Endothelial cell of umbilical vein (primary cell): Measurements from ENCODE around the gene HBS1L. TPM values are rescaled to one million over a fixed set of nuclear protein-coding genes. Genes with fewer than 3 reads are reported as not detected.

Source experiments
- BruUV-seq: library from RNA; stranded (reverse); fragments of 400-500 nt; replicated peaks from 2 replicates; lab custom pipeline; 2021; lab: Mats Ljungman, UMichigan
- CTCF ChIA-PET: fragments of 300-600, 350-600 bp; sonication (Branson Sonifier 250); formaldehyde crosslinking; loops from one replicate; lab custom pipeline; 2021; ENCODE audit warnings: antibody characterized with exemption, inconsistent platforms; lab: Charles Lee
- POLR2A ChIA-PET: fragments of 300-600, 350-600 bp; sonication (Branson Sonifier 250); formaldehyde crosslinking; loops from one replicate; lab custom pipeline; 2021; ENCODE audit warnings: antibody characterized with exemption, inconsistent platforms; lab: Charles Lee
- DNase-seq: peaks from one replicate; pipeline ENCODE4 v3.0.0-alpha.2; 2011; ENCODE audit warnings: low read depth, low spot score
- FAIRE-seq: peaks from 2 replicates; lab custom pipeline; 2011; peaks lifted over from hg19 to GRCh38; lab: Jason Lieb, UNC
- H2AFZ ChIP-seq: 2 replicates; pipeline ENCODE4 v1.6.0; 2012; ENCODE audit warnings: low read depth, low read length, control low read depth, inconsistent platforms
- H3K27ac ChIP-seq: 2 replicates; pipeline ENCODE4 v1.5.1; 2011; ENCODE audit warnings: low read depth, mild to moderate bottlenecking, control low read depth, low read length, moderate library complexity; ENCODE audit not compliant: insufficient read depth
- H3K27me3 ChIP-seq, 2 experiments: 2 replicates each; pipeline versions ENCODE4 v1.6.0 to v1.6.1; 2011; ENCODE audit warnings: low read length in 2 of 2, mixed read lengths in 1 of 2; ENCODE audit not compliant: control insufficient read depth in 2 of 2, insufficient read depth in 2 of 2
- H3K36me3 ChIP-seq, 2 experiments: 2 replicates in 1 of 2; 3 replicates in 1 of 2; pipeline ENCODE4 v1.5.1; 2011; ENCODE audit warnings: low read length in 2 of 2, mild to moderate bottlenecking in 1 of 2, moderate library complexity in 1 of 2; ENCODE audit not compliant: control insufficient read depth in 2 of 2, insufficient read depth in 2 of 2; ENCODE audit errors: extremely low read depth in 1 of 2
- H3K4me1 ChIP-seq: 3 replicates; pipeline ENCODE4 v1.5.1; 2011; ENCODE audit warnings: mild to moderate bottlenecking, low read length; ENCODE audit not compliant: control insufficient read depth, insufficient read depth; ENCODE audit errors: extremely low read depth
- H3K4me2 ChIP-seq: 2 replicates; pipeline ENCODE4 v1.6.1; 2011; ENCODE audit warnings: low read length, control low read depth, mixed read lengths; ENCODE audit not compliant: insufficient read depth
- H3K4me3 ChIP-seq, 3 experiments: fragments of 200-600 bp in 1 of 3; sonication (generic), shearing (Covaris generic) in 1 of 3; replicated peaks in 1 of 3; 2 replicates each; pipeline ENCODE4 v1.5.1; 2011 to 2016; ENCODE audit warnings: control low read depth in 3 of 3, low read length in 3 of 3, mild to moderate bottlenecking in 2 of 3, inconsistent platforms in 1 of 3, low read depth in 1 of 3, moderate library complexity in 1 of 3; ENCODE audit not compliant: insufficient read depth in 1 of 3
- H3K79me2 ChIP-seq: 2 replicates; pipeline ENCODE4 v1.6.0; 2012; ENCODE audit warnings: low read length, inconsistent platforms; ENCODE audit not compliant: control insufficient read depth, insufficient read depth
- H3K9ac ChIP-seq: replicated peaks from 2 replicates; pipeline ENCODE3; 2011; ENCODE audit warnings: low read length, control low read depth; ENCODE audit not compliant: insufficient read depth; ENCODE audit errors: extremely low read depth
- H3K9me1 ChIP-seq: replicated peaks from 3 replicates; pipeline ENCODE4 v1.6.0; 2011; ENCODE audit warnings: mild to moderate bottlenecking, low read length; ENCODE audit not compliant: control insufficient read depth, insufficient read depth; ENCODE audit errors: extremely low read depth
- H3K9me3 ChIP-seq: replicated peaks from 2 replicates; pipeline ENCODE4 v1.5.1; 2012; ENCODE audit warnings: low read length, inconsistent platforms; ENCODE audit not compliant: control insufficient read depth, insufficient read depth
- H4K20me1 ChIP-seq: replicated peaks from 2 replicates; pipeline ENCODE3; 2011; ENCODE audit warnings: mild to moderate bottlenecking, low read length; ENCODE audit not compliant: control insufficient read depth, insufficient read depth; ENCODE audit errors: extremely low read depth
- CTCF ChIP-seq, 2 donors: IDR thresholded peaks; 1 replicate in 1 of 2; 2 replicates in 1 of 2; pipeline ENCODE4 v1.5.1; 2011; ENCODE audit warnings: low read length in 2 of 2, mild to moderate bottlenecking in 2 of 2, moderate library complexity in 2 of 2, control low read depth in 1 of 2, inconsistent platforms in 1 of 2, low read depth in 1 of 2; ENCODE audit not compliant: insufficient read depth in 1 of 2; ENCODE audit errors: extremely low read depth in 1 of 2
- FOS ChIP-seq: IDR thresholded peaks from 2 replicates; pipeline ENCODE4 v1.6.1; 2011; ENCODE audit warnings: mild to moderate bottlenecking, low read length, moderate library complexity, borderline replicate concordance; ENCODE audit not compliant: insufficient read depth
- GATA2 ChIP-seq: IDR thresholded peaks from 2 replicates; pipeline ENCODE4 v1.7.0; 2011; ENCODE audit warnings: low read depth, mild to moderate bottlenecking, moderate library complexity, mixed read lengths, low read length; ENCODE audit not compliant: insufficient read length, insufficient read depth
- MYC ChIP-seq: IDR thresholded peaks from one replicate; pipeline ENCODE4 v1.6.1; 2011; ENCODE audit warnings: mild to moderate bottlenecking, low read depth, low read length
- POLR2A ChIP-seq: IDR thresholded peaks from 2 replicates; pipeline ENCODE4 v1.6.1; 2012; ENCODE audit warnings: low read depth, mild to moderate bottlenecking, control low read depth, low read length
- POLR2AphosphoS5 ChIP-seq: IDR thresholded peaks from 2 replicates; pipeline ENCODE4 v1.6.1; 2012; ENCODE audit warnings: low read depth, mild to moderate bottlenecking, control low read depth, low read length, moderate library complexity; ENCODE audit not compliant: insufficient read depth
- dilution Hi-C: fragments of 300-500 bp; cut with MboI; formaldehyde crosslinking; loops from one replicate; pipeline ENCODE4 v1.15.0; 2019; ENCODE audit warnings: low sequenced_read_pairs; ENCODE audit not compliant: extremely low pct_ligation_motif_present
- intact Hi-C: fragments of 100-400 bp; cut with micrococcal nuclease; formaldehyde crosslinking; loops from one replicate; pipeline ENCODE4 v1.10.0; 2022
- polyA plus RNA-seq, 4 experiments: library from polyadenylated mRNA; depleted of rRNA in 3 of 4; stranded (reverse) in 3 of 4; unstranded in 1 of 4; fragments of >200 nt; gene quantifications; 2 replicates each; pipeline versions ENCODE4 v1.2.1 to v1.2.3, GENCODE V29; 2011 to 2012; ENCODE audit warnings: missing spikeins in 1 of 4
- total RNA-seq: library from RNA; stranded (reverse); gene quantifications from 2 replicates; pipeline ENCODE4 v1.2.3, GENCODE V29; 2021

Gene HBS1L
- total and polyA plus RNA-seq, 2 donors (not counting 3 experiments of a cell fraction or from before 2014, with no cell fraction given) = 23.7 to 74.6 TPM

- no TSS peak for BruUV-seq
- no peaks in the 10 kb centered on the region for H3K79me2 ChIP-seq
- no peaks in the 10 kb centered on the region for H3K9me1 ChIP-seq
- DNase-seq (no peak), FAIRE-seq (no peak)
- TF ChIP-seq CTCF (IDR thresholded peaks at IDR 0.05; ENCODE audit: extremely low read depth in 1 of 2, insufficient read depth in 1 of 2, low read depth in 1 of 2, low read length in 2 of 2) = no peak
- peaks cover 7% of the 10 kb centered on the region for H3K4me1 ChIP-seq
- H2AFZ ChIP-seq = no peak overlapping the region
- no peak overlapping the region for H3K9ac ChIP-seq
- dilution Hi-C loops = no loop called here
- H3K4me2 ChIP-seq = no peak overlapping the region
- H3K4me3 ChIP-seq = no peak overlapping the region
- no peaks in the 10 kb centered on the region for H3K9me3 ChIP-seq
- no peak overlapping the region for H3K27ac ChIP-seq
- ChIA-PET CTCF (interaction anchor here (1.1 kb wide), 1 partner anchor 11 kb away, joined by 6 read pairs; no protein-coding TSS in a partner anchor), POLR2A (no interaction called here)
- H4K20me1 ChIP-seq = no peaks in the 10 kb centered on the region
- no peaks in the 10 kb centered on the region for H3K36me3 ChIP-seq
- H3K27me3 ChIP-seq = no peaks in the 10 kb centered on the region
- intact Hi-C loops = no loop called here
These were observed 41.4 kb downstream of the HBS1L start for GRCh38 chr6:135013211-135013610.

DNA sequence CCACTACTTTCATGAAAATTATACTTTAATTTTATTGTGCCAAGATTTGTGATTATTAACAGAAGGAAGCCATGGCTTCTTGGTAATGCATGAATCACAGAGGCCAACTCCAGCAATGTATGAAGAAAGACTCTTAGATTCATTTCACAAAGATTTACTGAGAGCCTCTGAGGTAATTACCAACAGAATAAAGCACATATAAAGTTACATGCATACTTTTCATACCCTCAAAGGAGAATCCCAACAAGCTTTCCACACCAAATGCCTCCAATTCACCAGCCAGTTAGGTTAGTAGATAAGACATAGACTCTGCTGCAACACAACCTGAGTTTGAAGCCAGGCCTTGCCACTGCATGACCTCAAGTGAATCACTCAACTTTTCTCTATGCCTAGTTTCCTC is 41.9 kb downstream of the HBS1L start:
- ChIA-PET POLR2A (no interaction called here), CTCF (interaction anchor here (1.1 kb wide), 2 partner anchors 10 to 17 kb away, joined by 4 to 6 read pairs; no protein-coding TSS in a partner anchor)
- no peaks in the 10 kb centered on the region for H3K9me3 ChIP-seq
- no peak overlapping the region for H3K4me3 ChIP-seq
- intact Hi-C loops = no loop called here
- no peaks in the 10 kb centered on the region for H4K20me1 ChIP-seq
- H3K4me2 ChIP-seq = no peak overlapping the region
- dilution Hi-C loops = no loop called here
- H3K4me1 ChIP-seq = peaks cover 7% of the 10 kb centered on the region
- no peak for TF ChIP-seq FOS
- no peak for TF ChIP-seq GATA2
- no peak for TF ChIP-seq POLR2AphosphoS5
- TF ChIP-seq MYC = no peak
- TF ChIP-seq POLR2A = no peak
- no peak for TF ChIP-seq CTCF (IDR thresholded peaks at IDR 0.05; ENCODE audit: extremely low read depth in 1 of 2, insufficient read depth in 1 of 2, low read depth in 1 of 2, low read length in 2 of 2)
- FAIRE-seq (no peak), DNase-seq (no peak)
- no peaks in the 10 kb centered on the region for H3K9me1 ChIP-seq
- H3K27me3 ChIP-seq = no peaks in the 10 kb centered on the region
- H3K9ac ChIP-seq = no peak overlapping the region
- no peaks in the 10 kb centered on the region for H3K36me3 ChIP-seq
- no peak overlapping the region for H2AFZ ChIP-seq
- no TSS peak for BruUV-seq
- H3K27ac ChIP-seq = no peak overlapping the region
- no peaks in the 10 kb centered on the region for H3K79me2 ChIP-seq
